ENCODE data around the gene TRIM33.
"Not testable (repeated sequence)": the region's sequence is repeated elsewhere in the genome, so short reads cannot be mapped to it uniquely, and the experiment has no call there.

The TRIM33 gene

GRCh38 chr1:114390960-114391359 is 120.0 kb downstream of the TRIM33 start:
- no peak for DNase-seq

- DNase-seq = no peak
Measured at GRCh38 chr1:114390361-114390760, 120.6 kb downstream of the TRIM33 start.

- no peak for DNase-seq
Measured at GRCh38 chr1:114388432-114389003, 122.5 kb downstream of the TRIM33 start.

- DNase-seq = not testable (repeated sequence)
Measured at GRCh38 chr1:114387585-114387984, 123.4 kb downstream of the TRIM33 start.

DNA sequence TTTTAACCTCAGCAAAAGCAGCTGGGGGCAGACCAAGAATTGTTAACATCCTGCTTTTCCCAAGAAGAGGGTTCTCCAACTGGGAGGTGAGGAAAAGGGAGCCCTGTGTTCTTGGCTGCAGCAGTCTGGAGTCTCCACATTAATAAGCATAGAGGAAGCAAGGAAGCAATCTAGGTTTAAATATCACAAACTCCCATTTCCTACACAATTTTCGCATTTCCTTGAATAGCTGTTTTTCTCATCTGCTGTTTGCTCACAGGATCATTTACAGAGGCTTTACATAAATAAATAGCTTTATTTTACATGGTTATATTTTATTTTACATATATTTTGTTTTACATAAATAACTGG is 124.0 kb downstream of the TRIM33 start:
- no peak for DNase-seq

GRCh38 chr1:114386129-114387009 is 124.6 kb downstream of the TRIM33 start:
- DNase-seq = no peak

DNA sequence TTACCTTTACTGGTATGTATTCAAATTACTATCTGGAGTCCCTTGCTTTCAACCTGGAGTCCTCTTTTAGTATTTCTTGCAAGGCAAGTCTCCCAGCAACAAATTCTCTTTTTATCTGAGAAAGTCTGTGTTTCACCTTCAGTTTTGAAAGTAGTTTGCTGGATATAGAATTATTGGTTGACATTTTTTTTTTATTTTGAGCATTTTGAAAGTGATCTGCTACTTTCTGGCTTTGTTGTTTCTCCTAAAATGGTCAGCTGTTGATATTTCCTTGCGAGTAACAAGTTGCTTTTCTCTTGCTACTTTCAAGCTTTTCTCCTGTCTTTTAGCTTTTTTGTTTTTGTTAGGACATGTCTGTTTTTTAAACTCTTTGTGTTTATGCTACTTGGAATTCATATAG is 126.1 kb downstream of the TRIM33 start:
- DNase-seq = no peak

DNA sequence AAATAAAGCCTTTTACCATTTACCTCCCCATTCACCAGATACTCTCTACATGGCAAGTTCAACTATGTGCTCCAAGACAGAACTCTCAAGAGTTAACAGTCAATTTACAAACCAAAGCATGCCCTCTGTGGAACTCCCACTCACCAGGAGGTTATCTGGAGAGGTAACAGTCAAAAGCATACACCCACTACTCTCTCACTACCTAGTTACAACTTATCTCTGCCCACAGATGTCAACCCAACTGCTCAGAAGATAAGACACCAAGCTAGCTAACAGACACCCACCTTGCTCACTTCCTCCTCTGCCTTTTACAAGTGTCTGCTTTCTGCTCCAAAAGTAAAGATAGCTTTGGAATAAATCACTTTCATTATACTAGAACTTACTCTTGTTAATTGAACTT is 131.0 kb downstream of the TRIM33 start:
- DNase-seq = no peak

GRCh38 chr1:114379358-114379757 is 131.6 kb downstream of the TRIM33 start:
- no peak for DNase-seq

- no peak for DNase-seq
Measured at GRCh38 chr1:114377356-114377755, 133.6 kb downstream of the TRIM33 start.

DNA sequence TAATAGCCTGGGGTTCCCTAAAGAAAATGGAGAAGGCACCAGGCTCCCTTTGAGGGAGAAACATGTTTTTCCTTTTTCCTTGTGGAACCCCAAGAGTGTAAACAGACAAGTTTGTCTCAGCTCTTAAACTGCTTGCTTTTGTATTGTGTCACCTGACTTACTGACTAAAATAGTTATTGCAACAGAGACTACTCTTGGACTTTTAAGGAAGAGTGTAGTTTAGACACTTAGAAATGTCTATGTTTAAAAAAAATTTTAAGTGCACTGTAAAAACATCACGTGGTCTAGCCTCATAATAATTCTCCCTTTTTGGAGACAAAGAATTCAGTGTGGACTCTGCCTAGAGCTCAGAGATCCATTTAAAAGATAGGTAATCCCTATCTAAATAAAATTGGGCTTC is 141.1 kb downstream of the TRIM33 start:
- no peak for DNase-seq

GRCh38 chr1:114369266-114369919 is 141.6 kb downstream of the TRIM33 start:
- DNase-seq = not testable (repeated sequence)

DNA sequence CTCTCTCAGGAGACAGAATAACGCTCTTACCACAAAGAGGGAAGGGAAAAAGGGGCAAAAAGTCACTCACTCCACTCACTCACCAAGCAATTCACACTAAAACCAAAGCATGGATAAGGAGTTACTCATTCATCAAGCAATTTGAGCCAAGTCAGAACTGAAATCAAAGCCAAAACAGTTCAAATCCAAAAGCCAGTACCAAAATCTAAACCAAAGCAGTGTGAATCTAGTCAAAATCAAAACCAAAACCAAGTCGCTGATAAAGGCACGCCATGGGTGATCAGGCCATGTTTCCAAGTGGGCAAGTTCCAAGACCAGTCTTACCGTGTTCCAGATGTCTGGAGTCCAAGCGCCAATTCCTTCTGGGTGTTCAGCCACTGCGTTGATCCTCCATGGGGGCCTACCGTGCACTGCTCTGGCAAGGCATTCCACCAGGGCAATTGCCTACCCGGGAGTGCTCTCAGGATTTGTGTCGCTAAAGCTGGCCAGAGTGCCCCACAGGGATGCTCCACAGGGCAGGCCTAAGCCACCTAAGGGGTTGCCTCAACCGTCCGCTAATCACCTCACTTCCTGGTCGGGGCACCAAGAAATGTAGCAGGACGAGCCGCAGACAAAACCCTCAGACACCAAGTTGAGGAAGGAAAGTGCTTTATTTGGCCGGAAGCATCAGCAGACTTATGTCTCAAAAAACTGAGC is 142.3 kb downstream of the TRIM33 start:
- DNase-seq = no peak

DNA sequence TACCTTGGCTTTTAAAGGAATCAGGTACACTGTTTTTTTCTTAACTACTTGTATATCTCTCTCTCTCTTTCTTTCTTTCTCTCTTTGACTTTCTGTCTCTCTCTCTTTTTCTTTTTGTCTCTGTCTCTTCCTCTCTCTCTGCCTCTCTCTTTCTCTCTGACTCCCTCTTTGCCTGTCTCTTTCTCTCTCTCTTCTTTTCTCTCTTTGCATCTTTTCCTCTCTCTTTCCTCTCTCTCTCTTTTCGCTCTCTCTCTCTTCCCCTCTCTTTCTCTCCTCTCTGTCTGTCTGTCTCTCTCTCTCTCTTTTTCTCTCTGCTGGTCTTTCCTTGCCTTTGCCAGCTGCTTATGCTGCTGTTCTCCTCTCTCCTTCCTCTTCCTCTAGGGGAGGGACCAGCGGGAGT is 143.2 kb downstream of the TRIM33 start:
- DNase-seq = no peak

DNA sequence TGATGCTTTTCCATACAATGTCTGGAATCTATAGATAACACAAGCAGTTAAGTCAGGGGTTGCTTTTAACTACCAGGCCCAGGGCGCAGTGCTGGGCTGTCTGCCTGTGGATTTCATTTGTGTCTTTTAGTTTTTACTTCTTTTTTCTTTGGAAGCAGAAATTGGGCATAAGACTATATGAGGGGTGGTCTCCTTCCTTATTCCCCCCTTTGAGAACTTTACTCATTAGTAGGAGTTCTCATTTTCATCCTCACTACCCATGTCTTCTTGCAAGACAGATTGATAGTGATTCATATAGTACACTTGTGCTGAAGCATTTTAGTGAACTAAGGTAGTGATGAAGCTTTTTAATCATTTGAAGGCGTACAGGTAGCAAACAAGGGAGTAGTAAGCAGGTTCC is 147.8 kb downstream of the TRIM33 start:
- not testable (repeated sequence) for DNase-seq

DNA sequence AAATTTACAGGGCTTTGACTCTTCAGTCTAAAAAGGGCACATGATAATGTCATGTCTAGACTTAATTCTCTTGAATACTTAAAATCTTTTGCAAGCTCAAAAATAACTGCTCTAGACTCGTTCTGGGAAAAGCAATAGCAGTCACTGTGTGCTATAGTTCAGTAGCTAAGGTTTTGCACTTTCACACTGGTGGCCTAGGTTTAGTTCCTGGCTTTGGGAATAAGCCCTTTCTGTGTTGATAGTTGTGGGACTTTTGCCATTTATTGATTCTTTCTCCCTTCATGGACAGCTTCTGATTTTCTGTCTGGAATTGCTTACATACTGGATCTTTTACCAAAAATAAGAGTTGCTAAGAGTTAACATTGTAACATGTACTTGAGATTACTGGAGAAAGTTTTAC is 151.2 kb downstream of the TRIM33 start:
- DNase-seq = no peak

DNA sequence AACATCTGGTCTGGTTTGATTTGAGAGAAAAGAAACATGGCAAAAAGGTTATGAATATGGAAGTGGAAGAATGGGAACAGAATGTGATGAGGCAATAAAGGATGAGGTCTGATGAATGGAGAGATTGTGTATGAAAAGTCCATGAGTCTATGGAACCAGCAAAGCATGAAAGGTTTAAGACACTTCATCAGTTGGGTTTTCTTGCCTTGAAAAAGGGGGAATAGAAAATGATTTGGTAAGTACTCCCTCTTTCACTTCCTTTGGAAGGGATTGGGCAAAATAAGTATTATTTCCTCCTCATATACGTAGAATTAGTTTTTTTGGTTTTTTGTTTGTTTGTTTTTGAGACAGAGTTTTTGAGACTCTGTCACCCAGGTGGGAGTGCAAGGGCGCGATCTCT is 155.8 kb downstream of the TRIM33 start:
- no peak for DNase-seq

DNA sequence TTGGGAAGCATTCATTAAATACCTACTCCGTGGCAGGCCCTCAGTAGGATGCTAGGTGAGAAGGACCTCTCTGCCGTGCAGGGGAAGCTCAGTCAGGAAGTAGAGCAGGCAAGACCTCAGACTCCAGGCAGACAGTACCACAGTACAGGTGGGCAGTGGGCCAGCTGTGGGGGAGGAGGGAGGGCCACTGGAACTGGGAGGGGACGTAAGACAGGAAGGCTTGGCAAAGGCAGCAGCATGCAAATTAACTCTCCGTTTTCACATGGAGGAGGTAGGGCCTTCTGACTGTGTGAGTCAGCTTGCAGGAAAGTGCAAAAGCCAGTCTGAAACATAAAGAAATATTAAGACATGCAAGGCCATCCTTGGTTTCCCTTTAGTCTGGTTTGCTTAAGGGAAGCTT is 157.7 kb downstream of the TRIM33 start:
- DNase-seq = no peak

GRCh38 chr1:114352797-114353196 is 158.2 kb downstream of the TRIM33 start:
- DNase-seq = no peak

GRCh38 chr1:114350731-114351445 is 160.1 kb downstream of the TRIM33 start:
- no peak for DNase-seq

GRCh38 chr1:114349891-114350605 is 161.0 kb downstream of the TRIM33 start:
- DNase-seq = no peak
